HG03025 (cell line): ENCODE results near the gene TK1.

ENCODE experiments used
- ATAC-seq: cut with Tn5 transposase; IDR thresholded peaks from one replicate; pipeline ENCODE4 v1.9.1; 2021; ENCODE audit warnings: mild to moderate bottlenecking, moderate library complexity; ENCODE audit not compliant: unreplicated experiment, low FRiP score

The TK1 gene

GRCh38 chr17:78125138-78125913, 61.5 kb downstream of the TK1 start:
- ATAC-seq: no peak

DNA sequence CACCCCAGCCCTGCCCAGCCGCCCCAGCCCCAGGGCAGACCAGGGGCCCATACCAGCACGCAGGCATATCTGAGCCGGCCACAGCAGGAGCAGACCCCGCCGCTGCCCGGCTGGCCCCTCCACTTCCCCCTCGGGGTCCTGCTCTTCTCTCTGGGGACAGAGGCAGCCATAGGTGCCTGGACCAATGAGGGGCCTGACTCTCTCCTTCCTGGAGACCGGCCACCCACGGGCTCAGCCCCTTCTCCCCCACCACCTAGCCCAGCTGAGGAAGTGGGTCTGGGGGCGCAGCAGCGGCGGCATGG, 62.1 kb downstream of the TK1 start:
- ATAC-seq: no peak
